NB4 (cell line): Measurements from ENCODE around the gene RIPK3.

Experiments used
- DNase-seq: peaks from one replicate; pipeline ENCODE4 v3.0.0; 2010; ENCODE audit warnings: low read depth
- H3K4me3 ChIP-seq: one replicate; pipeline ENCODE4 v1.5.1; 2011; ENCODE audit warnings: mild to moderate bottlenecking, low read depth, low read length, moderate library complexity
- MYC ChIP-seq: IDR thresholded peaks from 2 replicates; pipeline ENCODE4 v1.6.1; 2011; ENCODE audit warnings: low read depth, low read length
- POLR2A ChIP-seq: IDR thresholded peaks from 2 replicates; pipeline ENCODE4 v1.6.1; 2011; ENCODE audit warnings: mild to moderate bottlenecking; ENCODE audit not compliant: insufficient read length; ENCODE audit errors: extremely low read depth
- TF ChIP-seq, protein P1 (sequence below): IDR thresholded peaks from 2 replicates; pipeline ENCODE4 v1.6.1; 2011; ENCODE audit warnings: low read depth, low read length
- TF ChIP-seq, protein P2 (sequence below): IDR thresholded peaks from one replicate; pipeline ENCODE4 v1.5.1; 2012; ENCODE audit warnings: low read depth, low read length

Gene RIPK3

DNA sequence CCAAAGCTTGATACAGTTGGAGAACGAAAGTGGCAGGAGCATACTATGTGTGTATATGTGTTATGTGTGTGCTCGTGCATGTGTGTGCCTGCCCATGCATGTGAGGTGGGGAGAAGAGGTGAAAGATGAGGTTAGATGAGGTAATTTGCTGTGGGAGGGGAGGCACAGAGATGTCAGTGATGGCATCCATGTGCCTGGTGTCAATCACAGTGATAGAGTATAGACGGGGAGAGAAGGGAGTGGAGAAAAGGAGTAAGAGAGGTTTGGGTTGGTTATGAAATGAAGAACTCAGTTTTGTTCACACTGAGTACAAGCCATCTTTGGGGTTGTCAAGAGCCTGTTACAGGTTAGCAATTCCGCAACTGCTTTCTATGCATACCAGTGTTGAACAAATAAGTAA is 44.4 kb upstream of the RIPK3 start:
- no peak for TF ChIP-seq MYC
- TF ChIP-seq, protein P1, sequence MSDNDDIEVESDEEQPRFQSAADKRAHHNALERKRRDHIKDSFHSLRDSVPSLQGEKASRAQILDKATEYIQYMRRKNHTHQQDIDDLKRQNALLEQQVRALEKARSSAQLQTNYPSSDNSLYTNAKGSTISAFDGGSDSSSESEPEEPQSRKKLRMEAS: no peak
- TF ChIP-seq, protein P2, sequence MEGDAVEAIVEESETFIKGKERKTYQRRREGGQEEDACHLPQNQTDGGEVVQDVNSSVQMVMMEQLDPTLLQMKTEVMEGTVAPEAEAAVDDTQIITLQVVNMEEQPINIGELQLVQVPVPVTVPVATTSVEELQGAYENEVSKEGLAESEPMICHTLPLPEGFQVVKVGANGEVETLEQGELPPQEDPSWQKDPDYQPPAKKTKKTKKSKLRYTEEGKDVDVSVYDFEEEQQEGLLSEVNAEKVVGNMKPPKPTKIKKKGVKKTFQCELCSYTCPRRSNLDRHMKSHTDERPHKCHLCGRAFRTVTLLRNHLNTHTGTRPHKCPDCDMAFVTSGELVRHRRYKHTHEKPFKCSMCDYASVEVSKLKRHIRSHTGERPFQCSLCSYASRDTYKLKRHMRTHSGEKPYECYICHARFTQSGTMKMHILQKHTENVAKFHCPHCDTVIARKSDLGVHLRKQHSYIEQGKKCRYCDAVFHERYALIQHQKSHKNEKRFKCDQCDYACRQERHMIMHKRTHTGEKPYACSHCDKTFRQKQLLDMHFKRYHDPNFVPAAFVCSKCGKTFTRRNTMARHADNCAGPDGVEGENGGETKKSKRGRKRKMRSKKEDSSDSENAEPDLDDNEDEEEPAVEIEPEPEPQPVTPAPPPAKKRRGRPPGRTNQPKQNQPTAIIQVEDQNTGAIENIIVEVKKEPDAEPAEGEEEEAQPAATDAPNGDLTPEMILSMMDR: no peak
- no peak for TF ChIP-seq POLR2A
- H3K4me3 ChIP-seq: no peak overlapping the region
- no peak for DNase-seq

DNA sequence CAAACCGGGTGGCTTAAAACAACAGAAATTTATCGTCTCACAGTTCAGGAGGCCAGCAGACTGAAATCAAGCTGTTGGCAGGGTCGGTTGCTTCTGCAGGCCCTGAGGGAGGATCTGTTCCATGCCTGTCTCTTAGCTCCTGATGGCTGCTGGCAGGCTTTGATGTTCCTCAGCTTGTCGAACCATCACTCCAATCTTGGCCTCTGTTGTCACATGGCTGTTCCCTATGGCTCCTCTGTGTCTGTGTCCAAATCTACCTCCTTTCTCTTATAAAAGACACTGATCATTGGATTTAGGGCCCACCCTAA is 42.2 kb upstream of the RIPK3 start:
- no peak overlapping the region for H3K4me3 ChIP-seq
- no peak for DNase-seq
- TF ChIP-seq, protein P2: no peak
- no peak for TF ChIP-seq MYC
- no peak for TF ChIP-seq POLR2A
- TF ChIP-seq, protein P1: no peak

DNA sequence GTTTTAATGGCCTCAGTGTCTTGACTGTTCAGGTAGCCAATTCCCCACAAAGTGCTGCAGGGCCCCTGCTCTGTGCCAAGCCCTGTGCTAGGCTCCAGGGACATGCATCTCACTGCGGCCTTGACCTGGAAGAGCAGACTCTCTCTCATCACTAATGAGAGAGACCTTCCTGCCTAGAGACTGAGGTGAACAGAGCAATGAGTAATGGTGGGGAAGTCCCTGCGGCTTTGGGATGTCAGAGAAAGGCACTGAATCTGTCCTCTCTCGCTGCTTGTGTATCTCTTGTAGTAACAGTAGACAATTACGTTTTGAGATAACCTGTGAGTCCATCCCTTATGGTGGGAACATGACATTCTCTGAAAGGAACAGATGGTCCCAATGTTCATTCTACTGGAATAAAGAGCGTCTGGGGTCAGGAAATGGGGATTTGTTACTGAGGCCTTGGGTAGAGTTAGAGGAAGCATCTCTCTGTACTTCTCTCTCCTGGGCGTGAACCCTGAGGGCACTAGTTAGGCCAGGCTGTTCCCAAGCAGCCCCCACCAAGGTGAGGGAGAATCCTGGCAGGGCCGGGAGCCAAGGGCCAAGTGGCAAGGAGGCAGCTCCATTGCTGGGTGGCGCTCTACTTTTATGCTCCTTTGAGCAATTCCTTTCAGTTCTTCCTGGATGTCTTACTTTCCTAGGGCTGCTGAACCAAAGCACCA is 41.7 kb upstream of the RIPK3 start:
- no peak overlapping the region for H3K4me3 ChIP-seq
- no peak for TF ChIP-seq MYC
- TF ChIP-seq, protein P1: no peak
- no peak for DNase-seq

DNA sequence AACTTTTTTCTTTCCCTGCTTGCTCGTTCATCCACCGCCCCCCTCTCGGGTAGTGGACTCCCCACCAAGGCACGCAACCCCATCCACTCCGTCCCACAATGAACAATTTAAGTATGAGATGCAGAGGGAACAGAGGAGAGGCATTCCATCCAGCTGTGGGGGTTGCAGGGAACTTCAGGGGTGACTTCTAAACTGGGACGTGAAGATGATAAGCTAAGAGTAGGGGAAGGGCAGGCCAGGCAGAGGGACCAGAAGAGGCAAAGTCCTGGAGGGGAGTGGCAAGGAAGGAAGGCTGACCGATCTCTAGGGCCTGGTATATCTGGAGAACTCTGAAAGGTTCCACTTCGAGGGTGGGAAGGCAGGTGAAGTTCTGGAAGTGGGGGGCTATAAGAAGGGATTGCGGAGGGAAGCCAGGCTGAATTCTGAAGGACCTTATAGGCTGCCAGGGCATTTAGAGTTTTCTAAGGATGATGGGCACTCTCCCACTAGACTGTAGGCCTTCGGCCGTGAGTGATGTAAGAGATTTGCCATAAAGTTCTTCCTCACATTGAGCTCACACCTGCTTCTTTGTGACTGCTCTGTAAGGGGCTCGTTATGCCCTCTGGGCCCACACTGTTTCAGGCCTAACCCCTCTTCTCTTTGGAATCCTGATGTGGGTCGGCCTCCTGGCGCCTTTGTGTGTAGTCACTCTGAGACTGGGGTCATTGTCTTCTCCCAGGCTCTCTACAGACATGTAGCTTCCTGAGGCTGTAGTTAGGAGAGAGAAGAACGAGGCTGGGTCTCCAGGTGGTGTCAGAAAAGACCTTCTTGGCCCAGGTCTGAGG is 40.3 kb upstream of the RIPK3 start:
- H3K4me3 ChIP-seq: no peak overlapping the region
- DNase-seq: no peak
- TF ChIP-seq POLR2A: no peak
- TF ChIP-seq, protein P1: no peak
- TF ChIP-seq MYC: no peak
- TF ChIP-seq, protein P2: no peak

DNA sequence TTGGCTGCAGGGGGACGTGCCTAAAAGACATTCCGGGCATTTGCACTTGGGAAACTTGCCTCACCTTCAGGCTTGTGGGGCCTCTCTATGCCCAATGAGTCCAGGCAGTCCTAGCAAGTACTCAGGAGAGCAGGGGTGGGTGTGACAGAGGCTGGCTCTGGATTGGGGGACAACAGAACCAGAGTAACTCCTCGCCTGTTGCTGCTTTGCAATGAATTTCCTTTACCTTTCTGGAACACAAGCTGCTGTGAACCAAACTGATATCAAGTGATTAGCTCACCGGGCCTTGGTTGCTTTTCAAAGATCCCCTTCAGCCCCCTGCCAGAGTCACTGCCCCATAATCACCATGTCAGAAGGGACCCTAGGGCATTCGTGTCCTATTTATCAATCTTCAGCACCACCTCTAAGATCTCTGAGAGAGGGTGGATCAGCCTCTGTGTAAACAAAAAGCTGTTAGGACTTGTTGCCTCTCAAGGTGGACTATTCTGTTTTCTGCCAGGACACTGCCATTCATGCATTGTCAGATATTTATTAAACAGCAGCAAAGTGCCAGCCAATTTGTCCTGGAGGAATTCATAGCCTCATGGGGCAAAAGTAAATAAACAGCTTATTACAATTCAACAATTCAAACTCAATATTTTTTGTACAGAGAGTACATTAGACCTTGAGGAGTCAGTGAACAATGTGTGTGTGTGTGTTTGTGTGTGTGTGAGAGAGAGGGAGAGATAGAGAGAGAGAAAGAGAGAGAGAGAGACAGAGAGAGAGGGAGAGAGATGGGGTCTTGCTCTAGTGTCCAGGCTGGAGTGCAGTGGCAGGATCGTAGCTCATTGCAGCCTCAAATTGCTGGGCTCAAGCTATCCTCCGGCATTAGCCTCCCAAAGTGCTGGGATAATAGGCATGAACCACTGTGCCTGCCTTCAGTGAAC is 39.5 kb upstream of the RIPK3 start:
- no peak overlapping the region for H3K4me3 ChIP-seq
- TF ChIP-seq POLR2A (no peak), MYC (no peak)
- TF ChIP-seq, protein P2: no peak
- TF ChIP-seq, protein P1: no peak
- DNase-seq: no peak

DNA sequence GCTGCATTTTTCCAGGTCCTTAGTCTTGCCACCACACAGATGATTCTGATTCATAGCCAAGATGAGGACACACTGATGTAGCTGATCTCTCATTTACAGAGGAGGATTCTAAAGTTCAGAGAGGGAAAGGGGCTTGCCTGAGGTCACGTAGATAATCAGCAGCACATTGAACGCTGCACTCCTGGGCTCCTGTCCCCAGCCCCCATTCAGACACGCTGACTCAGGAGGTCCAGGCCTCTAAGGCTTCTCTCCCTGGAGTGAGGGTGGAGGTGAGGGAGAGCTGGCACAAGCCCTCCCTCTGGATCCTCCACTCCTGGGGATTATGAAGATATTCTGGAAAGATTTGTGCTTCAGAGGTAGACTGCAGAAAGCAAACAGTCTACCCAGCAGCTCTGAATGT is 38.5 kb upstream of the RIPK3 start:
- TF ChIP-seq POLR2A (no peak), MYC (no peak)
- TF ChIP-seq, protein P1: no peak
- TF ChIP-seq, protein P2: no peak
- DNase-seq: no peak
- H3K4me3 ChIP-seq: no peak overlapping the region
